ENCODE data around the gene E4F1.

E4F1 gene, protein sequence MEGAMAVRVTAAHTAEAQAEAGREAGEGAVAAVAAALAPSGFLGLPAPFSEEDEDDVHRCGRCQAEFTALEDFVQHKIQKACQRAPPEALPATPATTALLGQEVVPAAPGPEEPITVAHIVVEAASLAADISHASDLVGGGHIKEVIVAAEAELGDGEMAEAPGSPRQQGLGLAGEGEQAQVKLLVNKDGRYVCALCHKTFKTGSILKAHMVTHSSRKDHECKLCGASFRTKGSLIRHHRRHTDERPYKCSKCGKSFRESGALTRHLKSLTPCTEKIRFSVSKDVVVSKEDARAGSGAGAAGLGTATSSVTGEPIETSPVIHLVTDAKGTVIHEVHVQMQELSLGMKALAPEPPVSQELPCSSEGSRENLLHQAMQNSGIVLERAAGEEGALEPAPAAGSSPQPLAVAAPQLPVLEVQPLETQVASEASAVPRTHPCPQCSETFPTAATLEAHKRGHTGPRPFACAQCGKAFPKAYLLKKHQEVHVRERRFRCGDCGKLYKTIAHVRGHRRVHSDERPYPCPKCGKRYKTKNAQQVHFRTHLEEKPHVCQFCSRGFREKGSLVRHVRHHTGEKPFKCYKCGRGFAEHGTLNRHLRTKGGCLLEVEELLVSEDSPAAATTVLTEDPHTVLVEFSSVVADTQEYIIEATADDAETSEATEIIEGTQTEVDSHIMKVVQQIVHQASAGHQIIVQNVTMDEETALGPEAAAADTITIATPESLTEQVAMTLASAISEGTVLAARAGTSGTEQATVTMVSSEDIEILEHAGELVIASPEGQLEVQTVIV

DNA sequence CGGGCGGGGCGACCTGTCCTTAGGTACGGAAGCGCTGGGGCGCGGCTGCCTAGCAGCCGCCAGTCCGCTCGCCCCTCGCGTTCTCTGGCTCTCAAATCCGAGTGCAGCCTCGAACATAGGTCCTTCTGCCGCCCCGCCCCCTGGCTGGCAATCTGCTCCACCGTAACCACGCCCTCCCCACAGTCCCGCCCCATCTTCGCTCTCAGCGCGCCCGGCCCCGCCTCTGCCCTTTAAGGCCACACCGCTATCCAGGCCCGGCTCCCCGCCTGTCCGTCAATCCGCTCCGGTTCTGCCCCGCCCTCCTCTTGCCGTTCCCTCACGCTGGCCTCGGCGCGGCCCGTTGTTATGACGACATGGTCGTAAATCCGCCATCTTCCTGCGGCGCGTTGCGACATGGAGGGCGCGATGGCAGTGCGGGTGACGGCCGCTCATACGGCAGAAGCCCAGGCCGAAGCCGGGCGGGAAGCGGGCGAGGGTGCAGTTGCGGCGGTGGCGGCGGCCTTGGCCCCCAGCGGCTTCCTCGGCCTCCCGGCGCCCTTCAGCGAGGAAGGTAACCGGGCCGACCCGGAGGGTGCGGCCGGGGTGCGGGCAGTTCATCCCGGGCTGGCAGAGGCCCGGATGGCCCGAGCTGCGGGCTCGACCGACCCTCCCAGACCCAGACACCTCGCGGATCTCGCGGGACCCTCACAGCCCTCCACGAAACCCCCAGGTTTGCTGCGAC lies at the start of gene E4F1:
Gene E4F1, plus strand, starts transcription at position 371 of the 721 bp plus-strand sequence. Its CDS starts 23 bp downstream, at position 394.
- Histone ChIP-seq H3K27me3 (ENCODE audit: control insufficient read depth in 1 of 2, insufficient read depth in 2 of 2, low read length in 2 of 2) (no peaks in the 10 kb centered on the region), H3K36me3 (ENCODE audit: control insufficient read depth in 1 of 2, insufficient read depth in 2 of 2, low read length in 2 of 2) (peaks cover 0 to 2% of the 10 kb centered on the region in 2 donors)

GRCh38 chr16:2173916-2174315 lies 49.5 kb upstream of the E4F1 start:
- Histone ChIP-seq H3K4me1 (ENCODE audit: control insufficient read depth in 1 of 2, insufficient read depth in 2 of 2, low read length in 2 of 2) (peaks cover 9 to 11% of the 10 kb centered on the region in 2 donors), H3K4me3 (ENCODE audit: low read depth in 1 of 2, low read length in 2 of 2) (no peak overlapping the region), H3K27ac (ENCODE audit: low read depth, low read length) (no peak overlapping the region), H3K9me3 (ENCODE audit: control insufficient read depth in 1 of 2, low read length in 2 of 2) (no peaks in the 10 kb centered on the region), H3K9ac (ENCODE audit: low read depth in 1 of 2, low read length in 2 of 2) (no peak overlapping the region), H3K27me3 (ENCODE audit: control insufficient read depth in 1 of 2, insufficient read depth in 2 of 2, low read length in 2 of 2) (no peaks in the 10 kb centered on the region), H3K36me3 (ENCODE audit: control insufficient read depth in 1 of 2, insufficient read depth in 2 of 2, low read length in 2 of 2) (peaks cover 25 to 60% of the 10 kb centered on the region in 2 donors)

More for the DNA sequence above, at the start of gene E4F1:
- Histone ChIP-seq H3K9me3 (ENCODE audit: control insufficient read depth in 1 of 2, low read length in 2 of 2) (no peaks in the 10 kb centered on the region), H3K4me1 (ENCODE audit: control insufficient read depth in 1 of 2, insufficient read depth in 2 of 2, low read length in 2 of 2) (peaks cover 14 to 18% of the 10 kb centered on the region in 2 donors), H3K27ac (ENCODE audit: low read depth, low read length) (peak within 1 kb of the TSS; percentile 85), H3K4me3 (ENCODE audit: low read depth in 1 of 2, low read length in 2 of 2) (peak within 1 kb of the TSS; percentile 73 to 86), H3K9ac (ENCODE audit: low read depth in 1 of 2, low read length in 2 of 2) (peak within 1 kb of the TSS; percentile 76 to 87)

DNA sequence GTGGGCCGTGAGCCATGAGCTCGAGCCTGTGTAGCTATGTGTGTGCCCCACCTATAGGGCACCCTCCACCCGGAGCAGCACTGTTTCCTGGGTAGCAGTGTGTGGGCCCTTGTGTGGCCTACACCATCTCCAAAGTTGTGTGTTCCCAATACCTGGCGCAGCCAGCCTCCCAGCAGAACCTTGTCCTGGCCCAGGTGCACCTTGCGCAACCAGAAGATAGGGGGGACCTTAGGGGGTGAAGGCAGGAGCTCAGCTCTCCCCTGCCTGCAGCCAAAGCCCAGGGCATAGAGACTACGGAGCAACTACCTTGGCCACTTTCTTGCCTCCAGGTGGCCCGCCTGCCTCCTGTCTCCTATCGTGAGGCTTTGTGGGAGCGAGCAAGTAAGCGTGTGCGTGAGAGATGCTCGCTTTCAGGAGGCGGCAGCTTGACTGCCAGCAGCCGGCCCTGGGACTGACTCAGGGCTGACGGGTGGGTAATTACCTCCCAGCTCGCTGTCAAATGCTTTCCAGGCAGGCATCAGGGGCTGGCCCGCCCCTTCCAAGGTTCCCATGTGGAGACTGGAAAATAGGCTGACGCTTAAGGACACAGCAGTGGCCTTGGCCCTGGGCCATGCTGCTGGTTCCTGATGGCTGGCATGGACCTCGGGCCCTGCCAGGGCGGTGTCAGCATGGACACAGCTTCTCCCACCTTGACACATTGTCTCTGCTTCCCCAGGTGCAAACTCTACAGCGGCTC lies 48.8 kb upstream of the E4F1 start:
- Histone ChIP-seq H3K9ac (ENCODE audit: low read depth in 1 of 2, low read length in 2 of 2) (no peak overlapping the region), H3K4me1 (ENCODE audit: control insufficient read depth in 1 of 2, insufficient read depth in 2 of 2, low read length in 2 of 2) (peaks cover 9 to 11% of the 10 kb centered on the region in 2 donors), H3K27ac (ENCODE audit: low read depth, low read length) (no peak overlapping the region), H3K4me3 (ENCODE audit: low read depth in 1 of 2, low read length in 2 of 2) (no peak overlapping the region), H3K27me3 (ENCODE audit: control insufficient read depth in 1 of 2, insufficient read depth in 2 of 2, low read length in 2 of 2) (no peaks in the 10 kb centered on the region), H3K36me3 (ENCODE audit: control insufficient read depth in 1 of 2, insufficient read depth in 2 of 2, low read length in 2 of 2) (peaks cover 25 to 60% of the 10 kb centered on the region in 2 donors), H3K9me3 (ENCODE audit: control insufficient read depth in 1 of 2, low read length in 2 of 2) (no peaks in the 10 kb centered on the region)

DNA sequence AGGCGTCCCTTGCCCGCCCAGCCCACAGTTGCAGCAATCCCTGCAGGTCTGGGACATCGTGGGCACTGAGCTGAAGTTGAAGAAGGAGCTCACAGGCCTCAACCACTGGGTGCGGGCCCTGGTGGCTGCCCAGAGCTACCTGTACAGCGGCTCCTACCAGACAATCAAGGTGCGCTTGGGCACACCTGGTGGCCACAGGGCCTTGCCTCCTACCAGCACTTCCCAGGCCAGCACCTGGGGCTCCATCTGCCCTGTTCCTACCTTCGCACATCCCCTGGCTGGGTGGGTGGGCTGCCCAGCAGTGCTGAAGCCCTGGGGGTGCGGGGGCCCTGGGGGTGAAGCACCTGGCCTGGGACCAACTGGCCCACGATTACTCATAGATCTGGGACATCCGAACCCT lies 47.9 kb upstream of the E4F1 start:
- Histone ChIP-seq H3K9ac (ENCODE audit: low read depth in 1 of 2, low read length in 2 of 2) (no peak overlapping the region), H3K27me3 (ENCODE audit: control insufficient read depth in 1 of 2, insufficient read depth in 2 of 2, low read length in 2 of 2) (no peaks in the 10 kb centered on the region), H3K4me3 (ENCODE audit: low read depth in 1 of 2, low read length in 2 of 2) (no peak overlapping the region), H3K36me3 (ENCODE audit: control insufficient read depth in 1 of 2, insufficient read depth in 2 of 2, low read length in 2 of 2) (peaks cover 25 to 59% of the 10 kb centered on the region in 2 donors), H3K9me3 (ENCODE audit: control insufficient read depth in 1 of 2, low read length in 2 of 2) (no peaks in the 10 kb centered on the region), H3K4me1 (ENCODE audit: control insufficient read depth in 1 of 2, insufficient read depth in 2 of 2, low read length in 2 of 2) (peaks cover 9 to 11% of the 10 kb centered on the region in 2 donors), H3K27ac (ENCODE audit: low read depth, low read length) (no peak overlapping the region)

- H3K4me3 ChIP-seq (ENCODE audit: low read depth in 1 of 2, low read length in 2 of 2): no peak overlapping the region
- H3K9me3 ChIP-seq (ENCODE audit: control insufficient read depth in 1 of 2, low read length in 2 of 2): no peaks in the 10 kb centered on the region
- H3K27me3 ChIP-seq (ENCODE audit: control insufficient read depth in 1 of 2, insufficient read depth in 2 of 2, low read length in 2 of 2): no peaks in the 10 kb centered on the region
- peaks cover 25 to 56% of the 10 kb centered on the region in 2 donors for H3K36me3 ChIP-seq (ENCODE audit: control insufficient read depth in 1 of 2, insufficient read depth in 2 of 2, low read length in 2 of 2)
- H3K9ac ChIP-seq (ENCODE audit: low read depth in 1 of 2, low read length in 2 of 2): no peak overlapping the region
- no peak overlapping the region for H3K27ac ChIP-seq (ENCODE audit: low read depth, low read length)
- H3K4me1 ChIP-seq (ENCODE audit: control insufficient read depth in 1 of 2, insufficient read depth in 2 of 2, low read length in 2 of 2): peaks cover 9 to 11% of the 10 kb centered on the region in 2 donors
Observed at GRCh38 chr16:2176047-2176446, 47.3 kb upstream of the E4F1 start.

- Histone ChIP-seq H3K36me3 (ENCODE audit: control insufficient read depth in 1 of 2, insufficient read depth in 2 of 2, low read length in 2 of 2) (peaks cover 25 to 46% of the 10 kb centered on the region in 2 donors), H3K27ac (ENCODE audit: low read depth, low read length) (no peak overlapping the region), H3K27me3 (ENCODE audit: control insufficient read depth in 1 of 2, insufficient read depth in 2 of 2, low read length in 2 of 2) (no peaks in the 10 kb centered on the region)
Observed at GRCh38 chr16:2177101-2177500, 46.3 kb upstream of the E4F1 start.

GRCh38 chr16:2177561-2177960 lies 45.8 kb upstream of the E4F1 start:
- Histone ChIP-seq H3K4me3 (ENCODE audit: low read depth in 1 of 2, low read length in 2 of 2) (no peak overlapping the region), H3K27me3 (ENCODE audit: control insufficient read depth in 1 of 2, insufficient read depth in 2 of 2, low read length in 2 of 2) (no peaks in the 10 kb centered on the region), H3K36me3 (ENCODE audit: control insufficient read depth in 1 of 2, insufficient read depth in 2 of 2, low read length in 2 of 2) (peaks cover 25 to 45% of the 10 kb centered on the region in 2 donors), H3K27ac (ENCODE audit: low read depth, low read length) (no peak overlapping the region), H3K9ac (ENCODE audit: low read depth in 1 of 2, low read length in 2 of 2) (no peak overlapping the region), H3K4me1 (ENCODE audit: control insufficient read depth in 1 of 2, insufficient read depth in 2 of 2, low read length in 2 of 2) (no peaks in the 10 kb centered on the region), H3K9me3 (ENCODE audit: control insufficient read depth in 1 of 2, low read length in 2 of 2) (no peaks in the 10 kb centered on the region)

More at GRCh38 chr16:2177101-2177500, 46.3 kb upstream of the E4F1 start:
- Histone ChIP-seq H3K4me3 (ENCODE audit: low read depth in 1 of 2, low read length in 2 of 2) (no peak overlapping the region), H3K9ac (ENCODE audit: low read depth in 1 of 2, low read length in 2 of 2) (no peak overlapping the region), H3K9me3 (ENCODE audit: control insufficient read depth in 1 of 2, low read length in 2 of 2) (no peaks in the 10 kb centered on the region), H3K4me1 (ENCODE audit: control insufficient read depth in 1 of 2, insufficient read depth in 2 of 2, low read length in 2 of 2) (peaks cover 0 to 1% of the 10 kb centered on the region in 2 donors)

- no peaks in the 10 kb centered on the region for H3K27me3 ChIP-seq (ENCODE audit: control insufficient read depth in 1 of 2, insufficient read depth in 2 of 2, low read length in 2 of 2)
- H3K9me3 ChIP-seq (ENCODE audit: control insufficient read depth in 1 of 2, low read length in 2 of 2): no peaks in the 10 kb centered on the region
- H3K4me1 ChIP-seq (ENCODE audit: control insufficient read depth in 1 of 2, insufficient read depth in 2 of 2, low read length in 2 of 2): no peaks in the 10 kb centered on the region
- H3K36me3 ChIP-seq (ENCODE audit: control insufficient read depth in 1 of 2, insufficient read depth in 2 of 2, low read length in 2 of 2): peaks cover 25 to 39% of the 10 kb centered on the region in 2 donors
- no peak overlapping the region for H3K4me3 ChIP-seq (ENCODE audit: low read depth in 1 of 2, low read length in 2 of 2)
- no peak overlapping the region for H3K9ac ChIP-seq (ENCODE audit: low read depth in 1 of 2, low read length in 2 of 2)
- H3K27ac ChIP-seq (ENCODE audit: low read depth, low read length): no peak overlapping the region
Observed at GRCh38 chr16:2178321-2179106, 44.9 kb upstream of the E4F1 start.

- Histone ChIP-seq H3K9ac (ENCODE audit: low read depth in 1 of 2, low read length in 2 of 2) (no peak overlapping the region), H3K9me3 (ENCODE audit: control insufficient read depth in 1 of 2, low read length in 2 of 2) (no peaks in the 10 kb centered on the region), H3K4me3 (ENCODE audit: low read depth in 1 of 2, low read length in 2 of 2) (no peak overlapping the region), H3K27me3 (ENCODE audit: control insufficient read depth in 1 of 2, insufficient read depth in 2 of 2, low read length in 2 of 2) (peaks cover 0 to under 1% of the 10 kb centered on the region in 2 donors), H3K36me3 (ENCODE audit: control insufficient read depth in 1 of 2, insufficient read depth in 2 of 2, low read length in 2 of 2) (peaks cover 22 to 34% of the 10 kb centered on the region in 2 donors), H3K4me1 (ENCODE audit: control insufficient read depth in 1 of 2, insufficient read depth in 2 of 2, low read length in 2 of 2) (no peaks in the 10 kb centered on the region), H3K27ac (ENCODE audit: low read depth, low read length) (no peak overlapping the region)
Observed at GRCh38 chr16:2179107-2179501, 44.3 kb upstream of the E4F1 start.
